A673 (cell line): ENCODE results near the gene THRSP. TPM values are rescaled to one million over a fixed set of nuclear protein-coding genes. Genes with fewer than 3 reads are reported as not detected.

Experiments
- BruUV-seq: library from RNA; stranded (reverse); fragments of 400-500 nt; replicated peaks from 2 replicates; lab custom pipeline; 2021; lab: Mats Ljungman, UMichigan
- CTCF ChIA-PET: fragments of 300-600 bp; sonication (Branson Sonifier 250); formaldehyde crosslinking; loops from one replicate; lab custom pipeline; 2022; ENCODE audit warnings: antibody characterized with exemption; lab: Charles Lee
- POLR2A ChIA-PET: fragments of 300-600 bp; sonication (Branson Sonifier 250); formaldehyde crosslinking; loops from one replicate; lab custom pipeline; 2022; ENCODE audit warnings: antibody characterized with exemption; ENCODE audit not compliant: low non-redundant PET; lab: Charles Lee
- DNase-seq: peaks from one replicate; pipeline ENCODE4 v3.0.0-alpha.2; 2015; ENCODE audit warnings: low spot score
- H3K27ac ChIP-seq: fragments of 200-600 bp; sonication (generic); 2 replicates; pipeline ENCODE4 v1.5.1; 2016; ENCODE audit warnings: mixed run types, low read depth, mild to moderate bottlenecking, mixed read lengths, antibody characterized with exemption, low read length; ENCODE audit not compliant: poor library complexity, severe bottlenecking
- H3K27me3 ChIP-seq: fragments of 200-600 bp; sonication (generic); replicated peaks from 2 replicates; pipeline ENCODE4 v1.6.1; 2017; ENCODE audit warnings: mixed run types, low read depth, mild to moderate bottlenecking, mixed read lengths, antibody characterized with exemption, low read length; ENCODE audit not compliant: insufficient read depth, poor library complexity
- H3K36me3 ChIP-seq: fragments of 200-600 bp; sonication (generic); 2 replicates; pipeline ENCODE4 v1.6.1; 2016; ENCODE audit warnings: mixed run types, mild to moderate bottlenecking, mixed read lengths, antibody characterized with exemption, low read length; ENCODE audit not compliant: insufficient read depth, poor library complexity, severe bottlenecking
- H3K4me1 ChIP-seq: fragments of 200-600 bp; sonication (generic); 2 replicates; pipeline ENCODE4 v1.6.1; 2017; ENCODE audit warnings: mixed run types, mild to moderate bottlenecking, mixed read lengths, antibody characterized with exemption, low read length; ENCODE audit not compliant: insufficient read depth, poor library complexity, severe bottlenecking
- H3K4me3 ChIP-seq: fragments of 200-600 bp; sonication (generic); 2 replicates; pipeline ENCODE4 v1.5.1; 2016; ENCODE audit warnings: low read depth, mixed run types, mild to moderate bottlenecking, mixed read lengths, low read length; ENCODE audit not compliant: poor library complexity, severe bottlenecking
- H3K9me3 ChIP-seq: fragments of 200-600 bp; sonication (generic); 2 replicates; pipeline ENCODE4 v1.6.1; 2016; ENCODE audit warnings: mixed run types, low read depth, mild to moderate bottlenecking, mixed read lengths, antibody characterized with exemption, low read length; ENCODE audit not compliant: poor library complexity, severe bottlenecking
- EZH2 ChIP-seq: fragments of 200-600 bp; sonication (generic); IDR thresholded peaks from 2 replicates; pipeline ENCODE4 v1.6.1; 2017; ENCODE audit warnings: borderline replicate concordance, low read depth, mild to moderate bottlenecking, mixed read lengths, antibody characterized with exemption, low read length; ENCODE audit not compliant: poor library complexity, severe bottlenecking
- intact Hi-C: fragments of 100-400 bp; cut with micrococcal nuclease; formaldehyde crosslinking; loops from one replicate; pipeline ENCODE4 v1.10.0; 2022; ENCODE audit not compliant: unreplicated experiment
- total RNA-seq: library from RNA; stranded (reverse); gene quantifications from 2 replicates; pipeline ENCODE4 v1.2.3, GENCODE V29; 2021
- TF ChIP-seq, protein P1 (sequence below): fragments of 300-800, 200-600 bp; sonication (generic); conservative IDR thresholded peaks from 2 replicates; pipeline ENCODE4 v1.5.1; 2017; ENCODE audit warnings: low read depth, mild to moderate bottlenecking, antibody characterized with exemption, low read length, moderate library complexity, mixed read lengths

THRSP gene
- total RNA-seq, 1 experiment from 2014 or later: not detected

DNA sequence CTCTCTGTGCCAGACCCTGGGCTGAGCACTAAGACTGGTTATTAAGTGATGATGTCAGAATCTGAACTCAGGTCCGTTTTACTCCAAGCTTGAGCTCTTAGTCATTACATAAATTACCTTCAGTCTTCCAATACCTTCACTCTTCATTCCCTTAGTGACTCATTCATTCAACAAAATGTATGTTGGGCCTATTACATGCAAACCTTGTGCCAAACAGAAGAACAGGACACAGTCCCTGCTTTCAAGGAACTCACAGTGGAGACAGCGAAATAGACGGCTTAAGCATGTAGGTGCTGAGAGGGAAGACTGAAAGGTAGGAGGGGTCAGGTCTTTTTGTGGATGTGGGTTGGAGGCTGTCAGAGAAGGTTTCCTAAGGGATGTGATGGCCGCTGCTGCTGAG, 43.9 kb upstream of the THRSP start:
- no peak for DNase-seq
- TF ChIP-seq, protein P1, sequence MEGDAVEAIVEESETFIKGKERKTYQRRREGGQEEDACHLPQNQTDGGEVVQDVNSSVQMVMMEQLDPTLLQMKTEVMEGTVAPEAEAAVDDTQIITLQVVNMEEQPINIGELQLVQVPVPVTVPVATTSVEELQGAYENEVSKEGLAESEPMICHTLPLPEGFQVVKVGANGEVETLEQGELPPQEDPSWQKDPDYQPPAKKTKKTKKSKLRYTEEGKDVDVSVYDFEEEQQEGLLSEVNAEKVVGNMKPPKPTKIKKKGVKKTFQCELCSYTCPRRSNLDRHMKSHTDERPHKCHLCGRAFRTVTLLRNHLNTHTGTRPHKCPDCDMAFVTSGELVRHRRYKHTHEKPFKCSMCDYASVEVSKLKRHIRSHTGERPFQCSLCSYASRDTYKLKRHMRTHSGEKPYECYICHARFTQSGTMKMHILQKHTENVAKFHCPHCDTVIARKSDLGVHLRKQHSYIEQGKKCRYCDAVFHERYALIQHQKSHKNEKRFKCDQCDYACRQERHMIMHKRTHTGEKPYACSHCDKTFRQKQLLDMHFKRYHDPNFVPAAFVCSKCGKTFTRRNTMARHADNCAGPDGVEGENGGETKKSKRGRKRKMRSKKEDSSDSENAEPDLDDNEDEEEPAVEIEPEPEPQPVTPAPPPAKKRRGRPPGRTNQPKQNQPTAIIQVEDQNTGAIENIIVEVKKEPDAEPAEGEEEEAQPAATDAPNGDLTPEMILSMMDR: no peak
- no peak for TF ChIP-seq EZH2
- intact Hi-C loops: no loop called here
- BruUV-seq: no TSS peak
- H3K36me3 ChIP-seq: no peaks in the 10 kb centered on the region
- H3K27me3 ChIP-seq: no peaks in the 10 kb centered on the region
- H3K27ac ChIP-seq: no peak overlapping the region
- no peaks in the 10 kb centered on the region for H3K9me3 ChIP-seq
- H3K4me3 ChIP-seq: no peak overlapping the region
- POLR2A ChIA-PET: no interaction called here
- H3K4me1 ChIP-seq: no peaks in the 10 kb centered on the region
- CTCF ChIA-PET: no interaction called here

DNA sequence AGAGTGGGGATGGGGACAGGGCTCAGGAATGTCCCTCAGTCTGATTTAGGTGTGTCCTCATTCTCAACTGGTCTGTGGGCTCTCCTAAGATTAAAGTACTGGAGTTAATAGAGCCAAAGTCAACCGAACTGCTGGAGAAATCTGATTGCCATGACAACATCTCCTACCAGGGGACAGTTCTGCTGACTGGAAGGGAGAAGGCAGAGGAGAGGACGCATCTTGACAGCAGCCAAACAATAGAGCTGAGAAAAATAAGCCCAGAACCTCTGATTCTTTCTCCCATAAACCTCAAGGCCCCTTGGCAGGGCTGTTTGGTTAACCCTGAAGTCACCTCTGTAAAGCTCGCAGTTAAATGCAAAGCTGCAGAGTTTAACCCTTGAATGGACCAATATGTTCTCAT, 43.4 kb upstream of the THRSP start:
- CTCF ChIA-PET: no interaction called here
- BruUV-seq: no TSS peak
- intact Hi-C loops: no loop called here
- Histone ChIP-seq H3K36me3 (no peaks in the 10 kb centered on the region), H3K4me3 (no peak overlapping the region), H3K4me1 (no peaks in the 10 kb centered on the region), H3K27ac (no peak overlapping the region), H3K9me3 (no peaks in the 10 kb centered on the region), H3K27me3 (no peaks in the 10 kb centered on the region)
- POLR2A ChIA-PET: no interaction called here
- DNase-seq: no peak
- TF ChIP-seq EZH2: no peak
- TF ChIP-seq, protein P1: no peak

DNA sequence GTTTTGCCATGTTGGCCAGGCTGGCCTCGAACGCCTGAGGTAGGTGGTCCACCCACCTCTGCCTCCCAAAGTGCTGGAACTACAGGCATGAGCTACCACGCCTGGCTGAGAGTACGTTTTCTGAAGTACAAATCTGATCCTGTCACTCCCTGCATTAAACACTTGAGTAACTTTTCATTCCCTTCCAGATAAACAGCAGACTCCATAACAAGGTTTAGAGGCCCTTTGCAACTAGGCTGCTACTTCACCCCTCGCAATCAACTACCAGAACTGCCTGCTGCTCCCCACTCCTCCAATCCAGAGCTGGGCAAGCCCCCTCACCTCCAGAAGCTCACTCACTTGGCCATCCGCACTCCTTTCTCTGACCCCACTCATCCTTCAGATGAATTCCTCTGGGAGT, 42.0 kb upstream of the THRSP start:
- Histone ChIP-seq H3K27ac (no peak overlapping the region), H3K4me3 (no peak overlapping the region), H3K4me1 (no peaks in the 10 kb centered on the region), H3K27me3 (no peaks in the 10 kb centered on the region), H3K36me3 (no peaks in the 10 kb centered on the region), H3K9me3 (no peaks in the 10 kb centered on the region)
- ChIA-PET POLR2A (no interaction called here), CTCF (no interaction called here)
- intact Hi-C loops: no loop called here
- no peak for DNase-seq
- BruUV-seq: no TSS peak
- no peak for TF ChIP-seq EZH2
- TF ChIP-seq, protein P1: no peak
